Measurements from ENCODE around the gene SEMA4D.

DNA sequence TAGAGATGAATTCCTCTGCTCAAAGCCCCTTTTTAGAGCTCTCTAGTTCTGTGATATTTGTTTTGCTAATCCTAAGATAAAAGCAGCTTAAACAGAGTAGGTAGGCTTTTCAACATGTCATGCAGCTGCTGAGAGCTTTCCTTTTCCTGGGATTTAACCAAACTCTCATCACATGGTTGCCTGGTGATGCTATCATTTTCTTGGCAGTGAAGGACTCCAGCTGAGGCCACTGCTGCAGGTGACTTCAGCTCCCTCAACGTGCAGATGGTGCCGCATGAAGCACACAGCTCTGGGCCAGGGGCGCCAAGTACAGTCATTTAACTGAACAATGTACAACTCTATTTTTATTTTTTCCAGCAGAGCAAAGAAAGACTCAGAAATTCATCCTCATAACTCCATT, 137.4 kb downstream of the SEMA4D start:
- TF ChIP-seq, protein P1, sequence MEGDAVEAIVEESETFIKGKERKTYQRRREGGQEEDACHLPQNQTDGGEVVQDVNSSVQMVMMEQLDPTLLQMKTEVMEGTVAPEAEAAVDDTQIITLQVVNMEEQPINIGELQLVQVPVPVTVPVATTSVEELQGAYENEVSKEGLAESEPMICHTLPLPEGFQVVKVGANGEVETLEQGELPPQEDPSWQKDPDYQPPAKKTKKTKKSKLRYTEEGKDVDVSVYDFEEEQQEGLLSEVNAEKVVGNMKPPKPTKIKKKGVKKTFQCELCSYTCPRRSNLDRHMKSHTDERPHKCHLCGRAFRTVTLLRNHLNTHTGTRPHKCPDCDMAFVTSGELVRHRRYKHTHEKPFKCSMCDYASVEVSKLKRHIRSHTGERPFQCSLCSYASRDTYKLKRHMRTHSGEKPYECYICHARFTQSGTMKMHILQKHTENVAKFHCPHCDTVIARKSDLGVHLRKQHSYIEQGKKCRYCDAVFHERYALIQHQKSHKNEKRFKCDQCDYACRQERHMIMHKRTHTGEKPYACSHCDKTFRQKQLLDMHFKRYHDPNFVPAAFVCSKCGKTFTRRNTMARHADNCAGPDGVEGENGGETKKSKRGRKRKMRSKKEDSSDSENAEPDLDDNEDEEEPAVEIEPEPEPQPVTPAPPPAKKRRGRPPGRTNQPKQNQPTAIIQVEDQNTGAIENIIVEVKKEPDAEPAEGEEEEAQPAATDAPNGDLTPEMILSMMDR (conservative IDR thresholded peaks at IDR 0.05): no peak
- no peak for TF ChIP-seq EZH2 (IDR thresholded peaks at IDR 0.05; ENCODE audit: low read depth)

Data from PC-9 (cell line).